IPS DF 19.7 (cell line): ENCODE measurements around the gene DNMT1.
"Not testable (repeated sequence)": the region's sequence is repeated elsewhere in the genome, so short reads cannot be mapped to it uniquely, and the experiment has no call there.

Experiments used
- DNase-seq: peaks from one replicate; pipeline ENCODE4 v3.0.0-alpha.2; 2013; ENCODE audit warnings: low read depth, low spot score

Gene DNMT1

DNA sequence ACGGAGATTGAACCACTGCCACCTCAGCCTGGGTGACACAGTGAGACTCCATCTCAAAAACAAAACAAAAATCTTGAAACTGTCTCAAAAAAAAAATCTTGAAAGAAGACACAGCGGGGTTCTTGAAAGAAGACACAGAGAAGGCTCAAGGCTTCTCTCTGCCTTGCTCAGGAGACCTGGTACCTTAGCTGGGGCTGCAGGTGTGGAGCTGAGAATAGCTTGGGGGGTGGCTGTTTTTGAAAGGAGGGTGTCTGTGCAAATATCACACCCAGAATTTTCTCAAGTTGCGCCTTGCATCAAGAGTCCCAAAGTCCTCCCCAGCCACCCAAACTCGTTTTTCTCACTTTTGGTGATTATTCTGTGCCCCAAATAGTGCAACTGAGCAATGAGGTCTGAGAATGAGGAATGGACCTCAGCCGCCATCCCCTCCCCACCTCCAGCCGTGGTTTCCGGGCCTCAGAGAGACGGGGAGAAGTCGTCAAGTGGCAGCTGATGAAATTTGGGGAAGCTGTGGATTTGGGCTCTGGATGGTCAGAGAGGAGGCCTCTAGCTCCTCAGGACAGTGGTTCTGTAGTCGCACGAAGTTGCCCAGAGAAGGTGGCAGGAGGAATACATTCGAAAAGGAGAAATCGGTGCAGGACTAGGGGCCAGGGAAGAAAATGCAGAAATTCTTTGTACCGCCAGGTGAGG lies 27.6 kb upstream of the DNMT1 start:
- DNase-seq: no peak

GRCh38 chr19:10220695-10221094 lies 25.9 kb upstream of the DNMT1 start:
- DNase-seq: no peak

GRCh38 chr19:10219678-10220077 lies 24.9 kb upstream of the DNMT1 start:
- peak; percentile 52 for DNase-seq

DNA sequence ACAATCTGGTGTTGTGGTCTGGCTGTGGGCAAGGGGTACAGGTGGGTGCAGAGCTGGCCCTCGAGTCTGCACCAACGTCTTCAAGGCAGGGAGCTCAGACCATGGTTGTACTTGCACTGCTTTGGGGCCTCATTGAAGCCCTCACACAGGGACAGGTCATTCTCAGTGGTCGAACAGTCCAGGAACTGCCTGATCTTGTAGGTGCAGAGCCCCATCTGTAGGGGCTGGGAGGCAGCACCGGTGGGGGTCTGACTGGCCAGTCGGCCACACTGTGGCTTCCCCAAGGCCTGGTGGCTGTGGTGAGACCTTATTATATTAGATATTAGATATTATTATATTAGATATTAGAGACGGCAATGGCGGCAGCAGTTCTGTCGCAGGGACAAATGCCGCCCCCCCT lies 22.3 kb upstream of the DNMT1 start:
- DNase-seq: no peak

GRCh38 chr19:10214784-10215183 lies 20.0 kb upstream of the DNMT1 start:
- no peak for DNase-seq

- DNase-seq: no peak
Observed at GRCh38 chr19:10211691-10212090, 16.9 kb upstream of the DNMT1 start.

- DNase-seq: no peak
Observed at GRCh38 chr19:10211061-10211460, 16.3 kb upstream of the DNMT1 start.

GRCh38 chr19:10209315-10209714 lies 14.6 kb upstream of the DNMT1 start:
- no peak for DNase-seq

GRCh38 chr19:10207026-10207425 lies 12.3 kb upstream of the DNMT1 start:
- DNase-seq: no peak

DNA sequence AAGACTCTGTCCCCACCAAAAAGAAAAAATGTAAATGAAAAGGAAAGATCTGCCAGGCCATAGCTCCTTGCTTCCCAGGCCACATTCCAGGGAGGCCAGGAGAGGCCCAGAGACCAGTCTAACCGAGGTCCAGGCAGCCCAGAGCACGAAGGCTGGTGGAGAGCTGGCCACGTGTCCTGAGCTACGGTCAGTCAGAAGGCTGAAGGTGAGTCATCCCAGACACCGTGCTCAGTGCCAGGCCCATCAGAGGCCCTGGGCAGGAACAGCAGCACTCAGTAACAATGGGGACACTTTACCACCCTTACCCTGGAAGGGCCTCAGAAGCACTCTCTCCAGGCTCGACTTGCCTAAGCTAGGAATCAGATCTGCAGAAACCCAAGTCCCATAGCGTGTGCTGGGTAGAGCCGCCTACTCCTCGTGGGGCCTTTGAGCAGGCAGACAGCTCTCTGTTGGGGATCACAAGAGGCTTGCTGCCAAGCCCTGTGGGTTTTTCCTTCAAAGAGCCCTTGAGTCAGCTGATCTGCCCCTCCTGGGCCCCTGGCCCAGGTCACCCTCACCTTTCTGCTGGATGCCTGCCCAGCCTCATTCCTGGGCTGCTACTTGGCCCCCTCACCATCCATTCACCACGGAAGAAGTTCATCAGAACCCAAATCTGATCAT lies 11.6 kb upstream of the DNMT1 start:
- no peak for DNase-seq

- DNase-seq: no peak
Observed at GRCh38 chr19:10205636-10206035, 10.9 kb upstream of the DNMT1 start.

DNA sequence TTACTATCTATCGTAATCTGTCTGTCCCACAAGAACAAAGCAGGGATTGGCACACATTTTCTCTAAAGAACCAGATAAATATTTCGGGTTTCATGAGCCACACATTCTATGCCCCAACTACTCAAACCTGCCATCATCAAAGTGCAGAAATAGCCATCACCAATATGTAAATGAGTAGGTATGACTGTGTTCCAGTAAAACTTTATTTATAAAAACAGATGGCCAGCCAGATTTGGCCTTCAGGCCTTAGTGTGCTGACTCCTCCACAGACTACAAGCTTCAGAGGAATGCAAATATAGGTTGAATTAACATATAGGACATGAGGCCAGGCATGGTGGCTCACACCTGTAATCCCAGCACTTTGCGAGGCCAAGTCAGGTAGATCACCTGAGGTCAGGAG lies 8.9 kb upstream of the DNMT1 start:
- no peak for DNase-seq

- no peak for DNase-seq
Observed at GRCh38 chr19:10201176-10201575, 6.4 kb upstream of the DNMT1 start.

- not testable (repeated sequence) for DNase-seq
Observed at GRCh38 chr19:10200101-10200500, 5.3 kb upstream of the DNMT1 start.

GRCh38 chr19:10198889-10199644 lies 4.3 kb upstream of the DNMT1 start:
- DNase-seq: not testable (repeated sequence)

- no peak for DNase-seq
Observed at GRCh38 chr19:10195199-10195519, 406 bp upstream of the DNMT1 start.

DNA sequence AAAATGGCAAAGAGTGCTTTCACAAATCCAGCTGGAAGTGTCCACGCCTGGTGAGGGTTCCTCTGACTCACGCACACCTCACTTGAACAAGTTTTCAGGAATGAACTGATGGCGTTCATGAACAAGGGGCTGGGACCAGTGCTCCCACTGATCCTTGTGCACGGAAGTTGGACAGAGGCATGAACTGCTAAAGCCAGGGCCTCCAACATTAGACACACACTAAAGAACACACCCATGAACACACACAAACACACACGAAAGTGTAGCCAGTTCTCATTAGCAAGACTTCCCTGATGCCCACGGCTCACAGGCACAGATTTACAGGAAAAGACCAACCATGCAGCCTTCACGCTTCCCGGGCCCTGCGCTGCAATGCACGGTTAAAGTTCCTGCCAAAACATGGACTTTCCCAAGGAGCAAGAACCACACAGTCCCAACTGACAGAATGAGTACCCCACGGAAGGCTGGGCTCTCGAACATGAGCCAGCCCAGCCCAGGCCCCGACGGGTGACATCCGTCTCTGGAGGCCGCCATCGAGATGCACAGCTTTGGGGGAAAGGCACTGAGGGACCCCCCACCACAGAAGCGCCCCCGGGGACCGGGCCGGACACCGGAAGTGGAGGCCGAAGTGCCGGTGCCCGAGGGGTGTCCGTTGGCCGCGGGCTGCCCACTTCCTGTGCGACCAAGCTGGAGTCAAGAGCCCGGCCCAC lies 808 bp downstream of the DNMT1 start:
- no peak for DNase-seq

- no peak for DNase-seq
Observed at GRCh38 chr19:10192922-10193321, 1.8 kb downstream of the DNMT1 start.

DNA sequence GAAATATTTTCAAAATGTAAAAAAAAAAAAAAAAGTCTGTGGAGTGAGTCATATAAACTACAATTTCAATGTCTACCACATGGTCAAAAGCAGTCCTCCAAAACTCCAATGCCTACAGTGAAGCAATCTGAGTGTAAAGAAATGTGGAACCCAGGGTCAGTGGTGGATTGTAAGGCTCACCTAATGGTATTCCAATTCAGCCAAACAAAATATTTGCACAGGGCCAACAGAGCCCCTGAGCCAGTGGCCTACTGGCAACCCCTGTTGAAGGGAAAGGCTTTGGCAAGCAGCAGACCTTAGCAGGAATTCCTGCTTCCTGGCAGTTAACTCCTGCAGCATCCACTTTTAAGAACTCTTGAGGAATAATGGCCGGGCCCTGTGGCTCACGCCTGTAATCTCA lies 3.4 kb downstream of the DNMT1 start:
- no peak for DNase-seq

GRCh38 chr19:10190026-10190425 lies 4.7 kb downstream of the DNMT1 start:
- DNase-seq: no peak

DNA sequence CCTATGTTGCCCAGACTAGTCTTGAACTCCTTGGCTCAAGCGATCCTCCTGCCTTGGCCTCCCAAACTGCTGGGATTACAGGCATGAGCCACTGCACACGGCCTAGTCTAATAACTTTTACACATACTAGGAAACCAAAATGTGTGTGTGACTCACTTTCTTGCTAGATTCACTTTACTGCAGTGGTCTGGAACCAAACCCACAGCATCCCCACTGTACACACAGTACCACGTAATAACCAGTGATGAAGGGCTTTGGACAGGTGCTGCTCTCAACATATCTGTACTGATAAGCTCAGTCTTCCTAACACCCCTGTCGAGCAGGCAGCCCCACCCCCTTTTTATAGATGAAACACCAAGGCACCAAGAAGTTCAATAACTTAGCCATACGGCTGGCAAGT lies 5.1 kb downstream of the DNMT1 start:
- DNase-seq: no peak

DNA sequence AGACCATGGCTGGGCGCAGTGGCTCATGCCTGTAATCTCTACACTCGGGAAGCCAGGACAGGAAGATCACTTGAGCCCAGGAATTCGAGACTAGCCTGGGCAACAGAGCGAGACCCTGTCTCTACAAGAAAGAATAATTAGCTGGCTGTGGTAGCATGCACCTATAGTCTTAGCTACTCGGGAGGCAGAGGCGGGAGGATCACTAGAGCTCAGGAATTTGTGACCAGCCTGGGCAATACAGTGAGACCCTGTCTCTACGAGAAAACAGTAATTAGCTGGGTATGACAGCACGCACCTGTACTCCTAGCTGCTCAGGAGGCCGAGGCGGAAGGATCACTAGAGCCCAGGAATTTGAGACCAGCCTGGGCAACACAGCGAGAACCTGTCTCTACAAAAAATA lies 7.4 kb downstream of the DNMT1 start:
- DNase-seq: no peak
